SU-DHL-6 (cell line): ENCODE data around the gene ART4.

Experiments
- EZH2phosphoT487 ChIP-seq: fragments of 200-600 bp; sonication (generic), shearing (Covaris generic); conservative IDR thresholded peaks from 2 replicates; pipeline ENCODE4 v1.6.1; 2018; ENCODE audit warnings: mild to moderate bottlenecking, antibody characterized with exemption, low read length, moderate library complexity, mixed read lengths
- TF ChIP-seq, protein P1 (sequence below): fragments of 200-600 bp; sonication (generic); IDR thresholded peaks from one replicate; pipeline ENCODE4 v1.5.1; 2017; ENCODE audit warnings: antibody characterized with exemption, mild to moderate bottlenecking, low read length, moderate library complexity; ENCODE audit not compliant: insufficient read depth, poor library complexity, severe bottlenecking

DNA sequence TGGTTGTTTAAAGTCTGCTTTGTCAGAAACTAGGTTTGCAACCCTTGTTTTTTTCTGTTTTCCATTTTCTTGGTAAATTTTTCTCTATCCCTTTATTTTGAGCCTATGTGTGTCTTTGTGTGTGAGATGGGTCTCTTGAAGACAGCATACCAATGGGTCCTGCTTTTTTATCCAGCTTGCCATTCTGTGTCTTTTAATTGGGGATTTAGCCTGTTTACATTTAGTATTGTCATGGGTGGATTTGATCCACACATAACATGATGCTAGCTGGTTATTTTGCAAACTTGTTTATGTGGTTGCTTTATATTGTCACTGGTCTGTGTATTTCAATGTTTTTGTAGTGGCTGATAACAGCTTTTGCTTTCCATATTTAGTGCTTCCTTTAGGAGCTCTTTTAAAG lies 17.2 kb upstream of the ART4 start:
- TF ChIP-seq, protein P1, sequence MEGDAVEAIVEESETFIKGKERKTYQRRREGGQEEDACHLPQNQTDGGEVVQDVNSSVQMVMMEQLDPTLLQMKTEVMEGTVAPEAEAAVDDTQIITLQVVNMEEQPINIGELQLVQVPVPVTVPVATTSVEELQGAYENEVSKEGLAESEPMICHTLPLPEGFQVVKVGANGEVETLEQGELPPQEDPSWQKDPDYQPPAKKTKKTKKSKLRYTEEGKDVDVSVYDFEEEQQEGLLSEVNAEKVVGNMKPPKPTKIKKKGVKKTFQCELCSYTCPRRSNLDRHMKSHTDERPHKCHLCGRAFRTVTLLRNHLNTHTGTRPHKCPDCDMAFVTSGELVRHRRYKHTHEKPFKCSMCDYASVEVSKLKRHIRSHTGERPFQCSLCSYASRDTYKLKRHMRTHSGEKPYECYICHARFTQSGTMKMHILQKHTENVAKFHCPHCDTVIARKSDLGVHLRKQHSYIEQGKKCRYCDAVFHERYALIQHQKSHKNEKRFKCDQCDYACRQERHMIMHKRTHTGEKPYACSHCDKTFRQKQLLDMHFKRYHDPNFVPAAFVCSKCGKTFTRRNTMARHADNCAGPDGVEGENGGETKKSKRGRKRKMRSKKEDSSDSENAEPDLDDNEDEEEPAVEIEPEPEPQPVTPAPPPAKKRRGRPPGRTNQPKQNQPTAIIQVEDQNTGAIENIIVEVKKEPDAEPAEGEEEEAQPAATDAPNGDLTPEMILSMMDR = no peak
- no peak for TF ChIP-seq EZH2phosphoT487
